AG04450 (cell line): ENCODE data around the gene RPS23. TPM values are rescaled to one million over a fixed set of nuclear protein-coding genes. Genes with fewer than 3 reads are reported as not detected.

ENCODE experiments used
- CTCF ChIA-PET: fragments of 300-600, 350-600 bp; formaldehyde crosslinking; extraction: SDS; loops from one replicate; lab custom pipeline; 2022; ENCODE audit warnings: antibody characterized with exemption, inconsistent platforms; lab: Charles Lee
- POLR2A ChIA-PET: fragments of 350-600 bp; formaldehyde crosslinking; extraction: SDS; loops from one replicate; lab custom pipeline; 2021; ENCODE audit warnings: antibody characterized with exemption, inconsistent platforms; lab: Yijun Ruan, JAX
- DNase-seq: peaks from one replicate; pipeline ENCODE4 v3.0.0-alpha.2; 2011; ENCODE audit warnings: low read depth, low spot score
- H3K27ac ChIP-seq: one replicate; pipeline ENCODE4 v1.5.1; 2012; ENCODE audit warnings: low read depth, low read length, control low read depth
- H3K27me3 ChIP-seq: one replicate; pipeline ENCODE4 v1.6.0; 2012; ENCODE audit warnings: low read length; ENCODE audit not compliant: control insufficient read depth, insufficient read depth
- H3K4me3 ChIP-seq: 2 replicates; pipeline ENCODE4 v1.5.1; 2011; ENCODE audit warnings: mild to moderate bottlenecking, low read depth, low read length, control low read depth
- H3K9me3 ChIP-seq: 2 replicates; pipeline ENCODE4 v1.5.1; 2012; ENCODE audit warnings: low read length; ENCODE audit not compliant: control insufficient read depth, insufficient read depth
- polyA plus RNA-seq: library from polyadenylated mRNA; depleted of rRNA; stranded (reverse); fragments of >200 nt; gene quantifications from 2 replicates; pipeline ENCODE4 v1.2.3, GENCODE V29; 2011
- TF ChIP-seq, protein P1 (sequence below): IDR thresholded peaks from 2 replicates; pipeline ENCODE4 v1.5.1; 2011; ENCODE audit warnings: low read depth, low read length, control low read depth, inconsistent platforms

Gene RPS23
- polyA plus RNA-seq, 1 experiment = 4,398 TPM

DNA sequence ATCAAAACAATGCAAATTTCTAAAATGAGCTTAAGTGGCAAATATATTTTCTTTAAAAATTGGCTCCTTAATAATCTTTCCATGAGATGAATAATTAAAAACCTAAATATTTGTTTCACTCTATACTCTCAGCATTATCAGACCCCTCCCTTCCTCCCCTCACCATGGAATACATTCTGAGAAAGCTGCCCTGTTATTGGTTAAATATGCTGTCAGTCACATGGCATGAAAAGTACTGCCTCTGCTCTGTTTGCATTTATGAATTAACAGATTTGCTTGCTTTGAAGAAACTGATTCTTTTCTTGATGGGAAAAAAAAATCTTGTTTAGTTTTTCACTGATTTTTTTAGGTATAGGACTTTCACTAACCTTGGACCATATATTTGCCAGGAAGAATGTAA lies 17.0 kb upstream of the RPS23 start:
- CTCF ChIA-PET = interaction anchor here (1.5 kb wide), 1 partner anchor 12 kb away, joined by 3 read pairs; no protein-coding TSS in a partner anchor
- POLR2A ChIA-PET = no interaction called here
- Histone ChIP-seq H3K27me3 (no peaks in the 10 kb centered on the region), H3K4me3 (no peak overlapping the region), H3K27ac (no peak overlapping the region), H3K9me3 (no peaks in the 10 kb centered on the region)
- DNase-seq = no peak
- TF ChIP-seq, protein P1, sequence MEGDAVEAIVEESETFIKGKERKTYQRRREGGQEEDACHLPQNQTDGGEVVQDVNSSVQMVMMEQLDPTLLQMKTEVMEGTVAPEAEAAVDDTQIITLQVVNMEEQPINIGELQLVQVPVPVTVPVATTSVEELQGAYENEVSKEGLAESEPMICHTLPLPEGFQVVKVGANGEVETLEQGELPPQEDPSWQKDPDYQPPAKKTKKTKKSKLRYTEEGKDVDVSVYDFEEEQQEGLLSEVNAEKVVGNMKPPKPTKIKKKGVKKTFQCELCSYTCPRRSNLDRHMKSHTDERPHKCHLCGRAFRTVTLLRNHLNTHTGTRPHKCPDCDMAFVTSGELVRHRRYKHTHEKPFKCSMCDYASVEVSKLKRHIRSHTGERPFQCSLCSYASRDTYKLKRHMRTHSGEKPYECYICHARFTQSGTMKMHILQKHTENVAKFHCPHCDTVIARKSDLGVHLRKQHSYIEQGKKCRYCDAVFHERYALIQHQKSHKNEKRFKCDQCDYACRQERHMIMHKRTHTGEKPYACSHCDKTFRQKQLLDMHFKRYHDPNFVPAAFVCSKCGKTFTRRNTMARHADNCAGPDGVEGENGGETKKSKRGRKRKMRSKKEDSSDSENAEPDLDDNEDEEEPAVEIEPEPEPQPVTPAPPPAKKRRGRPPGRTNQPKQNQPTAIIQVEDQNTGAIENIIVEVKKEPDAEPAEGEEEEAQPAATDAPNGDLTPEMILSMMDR = no peak

GRCh38 chr5:82291420-82291819 lies 13.3 kb upstream of the RPS23 start:
- H3K4me3 ChIP-seq = no peak overlapping the region
- no peak overlapping the region for H3K27ac ChIP-seq
- no peaks in the 10 kb centered on the region for H3K9me3 ChIP-seq
- DNase-seq = no peak
- no peaks in the 10 kb centered on the region for H3K27me3 ChIP-seq
- ChIA-PET CTCF (no interaction called here), POLR2A (no interaction called here)
- TF ChIP-seq, protein P1 = no peak

GRCh38 chr5:82290908-82291307 lies 12.8 kb upstream of the RPS23 start:
- TF ChIP-seq, protein P1 = no peak
- ChIA-PET POLR2A (no interaction called here), CTCF (no interaction called here)
- H3K27ac ChIP-seq = no peak overlapping the region
- no peaks in the 10 kb centered on the region for H3K27me3 ChIP-seq
- H3K4me3 ChIP-seq = no peak overlapping the region
- no peaks in the 10 kb centered on the region for H3K9me3 ChIP-seq
- DNase-seq = no peak

DNA sequence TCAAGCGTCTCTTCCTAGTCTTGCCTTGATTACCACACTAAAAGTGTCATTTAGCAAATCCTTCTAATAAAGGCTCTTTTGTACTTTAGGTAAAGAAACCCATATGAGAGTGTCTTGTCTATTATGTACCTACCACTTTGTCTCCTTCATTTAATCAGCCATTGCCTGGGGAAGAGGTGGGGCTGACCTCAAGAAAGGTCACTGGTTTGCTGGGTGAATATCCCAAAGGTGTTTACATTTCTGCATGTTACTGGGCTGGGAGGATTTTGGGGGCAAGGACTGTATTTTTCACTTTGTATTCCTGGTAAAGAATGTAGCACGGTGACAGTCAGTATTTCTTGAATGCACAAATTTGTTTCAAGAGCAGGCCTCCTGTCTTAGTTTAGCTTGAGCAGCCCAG lies 11.9 kb upstream of the RPS23 start:
- POLR2A ChIA-PET = no interaction called here
- CTCF ChIA-PET = no interaction called here
- Histone ChIP-seq H3K27me3 (no peaks in the 10 kb centered on the region), H3K27ac (no peak overlapping the region), H3K4me3 (no peak overlapping the region), H3K9me3 (no peaks in the 10 kb centered on the region)
- DNase-seq = no peak
- TF ChIP-seq, protein P1 = no peak

- no peak overlapping the region for H3K27ac ChIP-seq
- no peaks in the 10 kb centered on the region for H3K9me3 ChIP-seq
- ChIA-PET POLR2A (no interaction called here), CTCF (no interaction called here)
- H3K4me3 ChIP-seq = no peak overlapping the region
- H3K27me3 ChIP-seq = no peaks in the 10 kb centered on the region
- no peak for DNase-seq
- TF ChIP-seq, protein P1 = no peak
Observed at GRCh38 chr5:82287625-82288024, 9.5 kb upstream of the RPS23 start.
